Smooth muscle cell of the coronary artery (primary cell): ENCODE data around the gene PITHD1. TPM values are rescaled to one million over a fixed set of nuclear protein-coding genes. Genes with fewer than 3 reads are reported as not detected.

Experiments used
- total RNA-seq: library from RNA; depleted of rRNA; stranded (reverse); fragments of >200 nt; gene quantifications from 2 replicates; pipeline ENCODE4 v1.2.3, GENCODE V29; 2014; ENCODE audit warnings: low replicate concordance

Gene PITHD1
- 29.8 and 30.2 TPM in 2 replicates for total RNA-seq

GRCh38 chr1:23777979-23778814 lies at the start of gene PITHD1:
Gene PITHD1, plus strand, starts transcription at chr1:23778418. Its CDS starts 98 bp downstream, at chr1:23778516.

GRCh38 chr1:23743287-23744152 lies 34.7 kb upstream of the PITHD1 start, which contains the start of gene ELOA:
Gene ELOA, plus strand, starts transcription at chr1:23743471. Its CDS starts 33 bp downstream, at chr1:23743504.

GRCh38 chr1:23790696-23791515 lies 12.7 kb downstream of the PITHD1 start, which contains the start of gene LYPLA2:
Gene LYPLA2, plus strand, starts transcription at chr1:23791145. Its CDS starts 1,538 bp downstream, at chr1:23792683.

GRCh38 chr1:23800400-23801337 lies 22.5 kb downstream of the PITHD1 start, which contains the start of gene GALE:
Gene GALE, minus strand, starts transcription at chr1:23800754. Its CDS starts 1,747 bp downstream, at chr1:23799007.

GRCh38 chr1:23825076-23825761 lies 47.0 kb downstream of the PITHD1 start, which contains the start of gene HMGCL:
Gene HMGCL, minus strand, starts transcription at chr1:23825429. Its CDS starts 14 bp downstream, at chr1:23825415.

Other genes starting within 250 kb of the PITHD1 start
- gene E2F2, start 247.2 kb upstream of the PITHD1 start, total RNA-seq, result 0.15 TPM in 1 of 2 replicates, not detected in the other
- 12.9 and 509 TPM in 2 replicates for gene ID3, start 218.9 kb upstream of the PITHD1 start, total RNA-seq
- gene RPL11, start 86.6 kb upstream of the PITHD1 start, total RNA-seq, result 1,088 and 1,595 TPM in 2 replicates
- gene ELOA, start 34.9 kb upstream of the PITHD1 start, total RNA-seq, result 7.3 and 19.5 TPM in 2 replicates
- 21.2 and 45.5 TPM in 2 replicates for gene LYPLA2, start 12.7 kb downstream of the PITHD1 start, total RNA-seq
- 8.0 and 27.4 TPM in 2 replicates for gene GALE, start 22.3 kb downstream of the PITHD1 start, total RNA-seq
- 48.9 and 51.7 TPM in 2 replicates for gene HMGCL, start 47.0 kb downstream of the PITHD1 start, total RNA-seq
- 12.4 and 14.4 TPM in 2 replicates for gene FUCA1, start 89.9 kb downstream of the PITHD1 start, total RNA-seq
- not detected in 2 replicates for gene CNR2, start 134.9 kb downstream of the PITHD1 start, total RNA-seq
- gene PNRC2, start 181.4 kb downstream of the PITHD1 start, total RNA-seq, result 75.7 and 120 TPM in 2 replicates
- 73.3 and 153 TPM in 2 replicates for gene SRSF10, start 201.9 kb downstream of the PITHD1 start, total RNA-seq